Thoracic aorta (tissue), 2 donors: ENCODE results near the gene LGR4. TPM values are rescaled to one million over a fixed set of nuclear protein-coding genes. Genes with fewer than 3 reads are reported as not detected.

ENCODE experiments used
- ATAC-seq: fragments of 150-250 bp; one replicate; pipeline ENCODE4 v1.8.0; 2017; ENCODE audit warnings: low read depth; ENCODE audit not compliant: insufficient number of reproducible peaks, low FRiP score
- DNase-seq: peaks from one replicate; pipeline ENCODE4 v3.0.0-alpha.2; 2020; ENCODE audit warnings: low spot score
- H3K27ac ChIP-seq, 2 donors: fragments of 200-600 bp; sonication (generic); 1 replicate in 1 of 2; 2 replicates in 1 of 2; pipeline ENCODE4 v1.5.1; 2016; ENCODE audit warnings: mild to moderate bottlenecking in 2 of 2, moderate library complexity in 2 of 2
- H3K27me3 ChIP-seq: fragments of 200-600 bp; sonication (generic); replicated peaks from 2 replicates; pipeline ENCODE4 v1.6.0; 2016; ENCODE audit warnings: mild to moderate bottlenecking; ENCODE audit not compliant: insufficient read depth
- H3K36me3 ChIP-seq: fragments of 200-600 bp; sonication (generic); one replicate; pipeline ENCODE4 v1.5.1; 2016
- H3K4me1 ChIP-seq, 2 donors: fragments of 200-600 bp; sonication (generic); 1 replicate in 1 of 2; 2 replicates in 1 of 2; pipeline versions ENCODE4 v1.5.1 to v1.6.0; 2016; ENCODE audit warnings: low read depth in 2 of 2, mild to moderate bottlenecking in 1 of 2; ENCODE audit not compliant: control insufficient read depth in 1 of 2
- H3K4me3 ChIP-seq: fragments of 200-600 bp; sonication (generic); 2 replicates; pipeline ENCODE4 v1.5.1; 2016; ENCODE audit warnings: mild to moderate bottlenecking
- H3K9me3 ChIP-seq: fragments of 200-600 bp; sonication (generic); 2 replicates; pipeline ENCODE4 v1.5.1; 2016
- CTCF ChIP-seq: fragments of 200-600 bp; sonication (generic); IDR thresholded peaks from one replicate; pipeline ENCODE4 v1.5.1; 2019; ENCODE audit warnings: antibody characterized with exemption
- total RNA-seq, 2 donors: library from RNA; depleted of rRNA; stranded (reverse); fragments of >200 nt; gene quantifications; one replicate each; pipeline versions ENCODE4 v1.1.0 to v1.2.3, GENCODE V29; 2016

Gene LGR4
- total RNA-seq, 2 donors from 2014 or later: 26.4 to 48.6 TPM

GRCh38 chr11:27388001-27388400 lies 84.6 kb downstream of the LGR4 start:
- H3K36me3 ChIP-seq: no peaks in the 10 kb centered on the region
- DNase-seq (no peak), ATAC-seq (no peak)
- H3K9me3 ChIP-seq: no peaks in the 10 kb centered on the region
- TF ChIP-seq CTCF: no peak
- H3K27me3 ChIP-seq: no peaks in the 10 kb centered on the region
- H3K27ac ChIP-seq: no peak overlapping the region
- H3K4me3 ChIP-seq: no peak overlapping the region
- peaks cover 27 to 77% of the 10 kb centered on the region in 2 donors for H3K4me1 ChIP-seq

DNA sequence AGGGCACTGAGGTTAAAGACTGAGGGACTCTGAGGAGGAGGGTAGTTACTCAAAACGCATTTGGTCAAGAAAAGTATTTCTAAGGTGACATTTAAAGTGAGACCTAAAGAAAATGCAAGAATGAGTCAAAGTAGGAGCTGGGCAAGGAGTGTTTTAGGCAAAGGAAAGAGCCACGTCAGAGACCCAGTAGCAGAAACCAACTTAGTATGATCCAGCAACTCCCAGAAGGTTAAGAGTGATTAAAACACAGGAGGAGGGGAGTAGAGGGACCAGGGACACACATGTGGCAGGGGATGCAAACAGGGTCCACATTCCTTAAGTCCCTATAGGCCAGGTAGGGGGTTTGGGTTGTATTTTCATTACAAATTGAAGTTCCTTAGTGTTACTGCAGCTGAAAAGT lies 85.2 kb downstream of the LGR4 start:
- H3K27ac ChIP-seq: no peak overlapping the region
- ATAC-seq (no peak), DNase-seq (no peak)

DNA sequence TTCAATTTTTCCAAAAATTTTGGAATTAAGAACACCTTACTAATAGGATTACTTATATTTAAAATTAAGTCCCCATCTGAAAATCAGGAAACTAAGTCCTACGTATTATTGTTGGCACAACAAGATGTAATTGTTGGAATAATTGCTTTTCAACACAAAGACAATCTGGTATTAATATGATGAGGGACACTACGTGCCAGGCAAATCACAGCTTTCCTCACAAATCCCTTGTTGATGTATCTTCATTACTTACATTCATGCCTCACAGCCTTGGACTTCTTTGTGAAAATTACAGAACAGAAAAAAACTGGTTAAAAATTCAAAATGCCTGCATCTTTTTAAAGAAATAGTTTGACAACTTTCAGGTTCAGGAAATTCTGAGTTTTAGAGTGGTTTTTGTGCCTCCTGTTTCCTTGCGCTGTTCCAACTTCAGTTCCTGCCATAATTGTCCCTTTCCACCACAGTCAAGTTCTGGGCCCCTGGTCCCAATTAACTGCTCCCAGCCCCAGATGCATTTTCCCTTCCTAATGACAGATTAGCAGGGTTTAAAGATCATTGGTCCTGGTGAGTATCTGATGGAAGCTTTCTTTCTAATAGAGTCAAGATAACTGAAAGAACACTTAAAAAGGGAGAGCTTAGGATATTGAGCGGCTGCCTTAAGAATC lies 86.3 kb downstream of the LGR4 start:
- Histone ChIP-seq H3K27me3 (no peaks in the 10 kb centered on the region), H3K9me3 (no peaks in the 10 kb centered on the region), H3K4me3 (no peak overlapping the region), H3K4me1 (peaks cover 22 to 64% of the 10 kb centered on the region in 2 donors), H3K36me3 (no peaks in the 10 kb centered on the region), H3K27ac (peak overlapping the region in 1 of 2 donors; percentile 48)
- ATAC-seq (no peak), DNase-seq (no peak)
- no peak for TF ChIP-seq CTCF

More for the DNA sequence above, 85.2 kb downstream of the LGR4 start:
- Histone ChIP-seq H3K4me3 (no peak overlapping the region), H3K4me1 (peaks cover 22 to 72% of the 10 kb centered on the region in 2 donors), H3K36me3 (no peaks in the 10 kb centered on the region), H3K9me3 (no peaks in the 10 kb centered on the region), H3K27me3 (no peaks in the 10 kb centered on the region)
- no peak for TF ChIP-seq CTCF

- DNase-seq (peak; percentile 14), ATAC-seq (peak; percentile 58)
- Histone ChIP-seq H3K36me3 (no peaks in the 10 kb centered on the region), H3K4me3 (peak overlapping the region; percentile 66), H3K27me3 (no peaks in the 10 kb centered on the region), H3K27ac (peak overlapping the region; percentile 13 to 48), H3K4me1 (peaks cover 22 to 58% of the 10 kb centered on the region in 2 donors), H3K9me3 (no peaks in the 10 kb centered on the region)
- no peak for TF ChIP-seq CTCF
Observed at GRCh38 chr11:27385245-27385644, 87.3 kb downstream of the LGR4 start.

GRCh38 chr11:27384227-27384626 lies 88.4 kb downstream of the LGR4 start:
- Histone ChIP-seq H3K9me3 (no peaks in the 10 kb centered on the region), H3K27me3 (no peaks in the 10 kb centered on the region), H3K4me1 (peaks cover 22 to 53% of the 10 kb centered on the region in 2 donors), H3K4me3 (peak overlapping the region; percentile 66), H3K36me3 (peaks cover 3% of the 10 kb centered on the region), H3K27ac (peak overlapping the region in 1 of 2 donors; percentile 48)
- DNase-seq: no peak
- no peak for ATAC-seq
- TF ChIP-seq CTCF: no peak
